ENCODE data around the gene KCNJ1. TPM values are rescaled to one million over a fixed set of nuclear protein-coding genes. Genes with fewer than 3 reads are reported as not detected.
A peak's percentile ranks its signal among the peaks of the same experiment; 100 is the strongest.

Gene KCNJ1
- total RNA-seq, 1 donor = not detected

GRCh38 chr11:128865490-128865889 lies 1.6 kb downstream of the KCNJ1 start:
- no peaks in the 10 kb centered on the region for H4K20me1 ChIP-seq (ENCODE audit: insufficient read depth, low read length)
- H3K36me3 ChIP-seq (ENCODE audit: insufficient read depth, low read length) = no peaks in the 10 kb centered on the region
- no peak for DNase-seq (ENCODE audit: insufficient read length, low spot score, missing footprints)
- H3K27me3 ChIP-seq (ENCODE audit: insufficient read depth, low read length) = peaks cover 3% of the 10 kb centered on the region
- no peaks in the 10 kb centered on the region for H3K79me2 ChIP-seq (ENCODE audit: insufficient read depth, low read length)
- no peak overlapping the region for H3K27ac ChIP-seq (ENCODE audit: low read depth, low read length)
- H3K9me3 ChIP-seq (ENCODE audit: low read depth, low read length) = no peaks in the 10 kb centered on the region
- no peak overlapping the region for H3K4me3 ChIP-seq (ENCODE audit: insufficient read depth, low read length)
- no peak for TF ChIP-seq CTCF (IDR thresholded peaks at IDR 0.05; ENCODE audit: extremely low read depth, low read depth, low read length)
- H3K4me2 ChIP-seq (ENCODE audit: insufficient read depth, low read length) = no peak overlapping the region
- H3K4me1 ChIP-seq (ENCODE audit: insufficient read depth, low read length) = peaks cover 27% of the 10 kb centered on the region
- no peak overlapping the region for H2AFZ ChIP-seq (ENCODE audit: low read length)

GRCh38 chr11:128862908-128863660 lies 4.0 kb downstream of the KCNJ1 start:
- H3K4me3 ChIP-seq (ENCODE audit: insufficient read depth, low read length) = no peak overlapping the region
- H3K27me3 ChIP-seq (ENCODE audit: insufficient read depth, low read length) = no peaks in the 10 kb centered on the region
- TF ChIP-seq CTCF (IDR thresholded peaks at IDR 0.05; ENCODE audit: extremely low read depth, low read depth, low read length) = no peak
- no peaks in the 10 kb centered on the region for H3K9me3 ChIP-seq (ENCODE audit: low read depth, low read length)
- no peak overlapping the region for H2AFZ ChIP-seq (ENCODE audit: low read length)
- H3K36me3 ChIP-seq (ENCODE audit: insufficient read depth, low read length) = no peaks in the 10 kb centered on the region
- H3K79me2 ChIP-seq (ENCODE audit: insufficient read depth, low read length) = no peaks in the 10 kb centered on the region
- peak overlapping the region; percentile 44 for H3K4me2 ChIP-seq (ENCODE audit: insufficient read depth, low read length)
- H4K20me1 ChIP-seq (ENCODE audit: insufficient read depth, low read length) = no peaks in the 10 kb centered on the region
- peak; percentile 92 for DNase-seq (ENCODE audit: insufficient read length, low spot score, missing footprints)
- H3K27ac ChIP-seq (ENCODE audit: low read depth, low read length) = peak overlapping the region; percentile 63
- peaks cover 33% of the 10 kb centered on the region for H3K4me1 ChIP-seq (ENCODE audit: insufficient read depth, low read length)

GRCh38 chr11:128862406-128862805 lies 4.7 kb downstream of the KCNJ1 start:
- no peak for DNase-seq (ENCODE audit: insufficient read length, low spot score, missing footprints)
- H3K4me1 ChIP-seq (ENCODE audit: insufficient read depth, low read length) = peaks cover 33% of the 10 kb centered on the region

More at GRCh38 chr11:128862406-128862805, 4.7 kb downstream of the KCNJ1 start:
- H3K9me3 ChIP-seq (ENCODE audit: low read depth, low read length) = no peaks in the 10 kb centered on the region
- no peaks in the 10 kb centered on the region for H3K36me3 ChIP-seq (ENCODE audit: insufficient read depth, low read length)
- TF ChIP-seq CTCF (IDR thresholded peaks at IDR 0.05; ENCODE audit: extremely low read depth, low read depth, low read length) = no peak
- no peaks in the 10 kb centered on the region for H3K79me2 ChIP-seq (ENCODE audit: insufficient read depth, low read length)
- peak overlapping the region; percentile 44 for H3K4me2 ChIP-seq (ENCODE audit: insufficient read depth, low read length)
- no peaks in the 10 kb centered on the region for H4K20me1 ChIP-seq (ENCODE audit: insufficient read depth, low read length)
- H3K27me3 ChIP-seq (ENCODE audit: insufficient read depth, low read length) = no peaks in the 10 kb centered on the region
- H3K27ac ChIP-seq (ENCODE audit: low read depth, low read length) = peak overlapping the region; percentile 63
- no peak overlapping the region for H2AFZ ChIP-seq (ENCODE audit: low read length)
- H3K4me3 ChIP-seq (ENCODE audit: insufficient read depth, low read length) = no peak overlapping the region
